Measurements from ENCODE around the gene CTTNBP2NL.

The CTTNBP2NL gene

DNA sequence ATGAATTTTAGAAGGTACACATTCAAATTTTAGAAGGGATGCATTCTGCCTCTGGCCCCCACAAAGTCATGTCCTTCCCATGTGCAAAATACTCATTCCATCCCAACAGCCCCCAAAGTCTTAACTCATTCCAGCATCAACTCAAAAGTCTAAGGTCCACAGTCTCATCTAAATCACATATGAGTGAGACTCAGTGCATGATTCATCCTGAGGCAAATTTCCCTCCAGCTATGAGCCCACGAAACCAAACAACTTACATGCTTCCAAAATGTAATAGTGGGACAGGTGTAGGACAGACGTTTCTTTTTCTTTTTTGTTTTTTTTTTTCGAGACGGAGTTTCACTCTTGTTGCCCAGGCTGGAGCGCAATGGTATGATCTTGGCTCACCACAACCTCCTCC lies 100.3 kb downstream of the CTTNBP2NL start:
- DNase-seq (ENCODE audit: low read depth, low spot score) = no peak
- H3K4me3 ChIP-seq (ENCODE audit: low read length) = no peak overlapping the region

GRCh38 chr1:112501810-112502641 lies 106.0 kb downstream of the CTTNBP2NL start:
- no peak for DNase-seq (ENCODE audit: low read depth, low spot score)
- peak overlapping the region; percentile 46 for H3K4me3 ChIP-seq (ENCODE audit: low read length)

- no peak for DNase-seq (ENCODE audit: low read depth, low spot score)
- H3K4me3 ChIP-seq (ENCODE audit: low read length) = no peak overlapping the region
Measured at GRCh38 chr1:112502826-112503225, 106.8 kb downstream of the CTTNBP2NL start.

DNA sequence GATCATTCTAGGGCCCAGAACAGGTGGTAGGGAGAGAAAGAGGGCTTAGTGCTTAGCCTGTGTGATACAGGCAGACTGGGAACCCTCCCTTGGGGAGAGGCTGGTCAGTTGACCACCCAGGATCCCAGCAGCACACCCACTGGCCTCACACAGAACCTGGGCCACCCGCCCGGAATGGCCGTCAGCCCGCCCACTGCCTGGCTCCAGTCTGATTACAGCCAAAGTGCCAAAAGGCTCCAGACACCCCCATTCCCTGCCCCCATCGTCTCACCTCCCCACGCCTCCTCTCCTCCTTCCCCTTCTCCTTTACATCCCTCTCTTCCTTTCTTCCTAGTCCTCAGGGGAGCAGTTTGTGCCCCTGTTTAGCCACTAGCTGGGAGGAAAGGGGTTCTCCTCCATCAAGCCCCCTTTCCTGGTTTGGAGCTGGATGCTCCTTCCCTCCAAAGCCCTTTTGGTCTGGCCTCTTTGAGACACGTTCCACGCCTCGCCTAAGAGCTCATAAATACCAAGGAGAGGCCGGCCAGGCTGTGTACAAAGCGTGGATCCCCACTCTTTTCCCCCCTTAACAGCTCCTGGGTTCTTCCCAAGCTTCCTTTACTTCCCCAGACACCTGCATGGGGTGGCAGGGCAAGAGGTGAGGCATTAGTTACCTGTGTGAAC lies 108.1 kb downstream of the CTTNBP2NL start:
- H3K4me3 ChIP-seq (ENCODE audit: low read length) = no peak overlapping the region
- no peak for DNase-seq (ENCODE audit: low read depth, low spot score)

- no peak overlapping the region for H3K4me3 ChIP-seq (ENCODE audit: low read length)
- DNase-seq (ENCODE audit: low read depth, low spot score) = no peak
Measured at GRCh38 chr1:112504661-112505399, 108.8 kb downstream of the CTTNBP2NL start.

DNA sequence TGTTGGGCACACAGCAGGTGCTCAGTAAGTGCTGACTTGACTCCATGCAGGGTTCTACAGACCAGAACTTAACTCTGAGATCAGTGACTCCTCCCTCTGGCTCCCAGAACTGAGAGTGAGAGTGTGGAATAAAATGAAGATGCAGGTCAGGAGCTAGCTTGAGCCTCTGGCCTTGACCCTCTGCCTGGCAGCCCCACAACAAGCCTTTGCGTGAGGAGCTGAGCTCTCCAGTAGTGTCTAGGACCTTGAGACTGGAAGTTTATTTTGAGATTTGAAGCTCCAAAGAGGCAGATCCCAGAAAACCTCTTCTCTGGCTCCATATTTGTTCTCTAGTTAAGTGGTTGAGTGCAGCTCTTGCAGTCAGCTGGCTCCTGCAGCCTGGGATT lies 109.4 kb downstream of the CTTNBP2NL start:
- H3K4me3 ChIP-seq (ENCODE audit: low read length) = no peak overlapping the region
- DNase-seq (ENCODE audit: low read depth, low spot score) = no peak

GRCh38 chr1:112505878-112506277 lies 109.9 kb downstream of the CTTNBP2NL start:
- no peak for DNase-seq (ENCODE audit: low read depth, low spot score)

GRCh38 chr1:112506306-112506705 lies 110.3 kb downstream of the CTTNBP2NL start:
- no peak overlapping the region for H3K4me3 ChIP-seq (ENCODE audit: low read length)
- DNase-seq (ENCODE audit: low read depth, low spot score) = no peak

More at GRCh38 chr1:112505878-112506277, 109.9 kb downstream of the CTTNBP2NL start:
- no peak overlapping the region for H3K4me3 ChIP-seq (ENCODE audit: low read length)

DNA sequence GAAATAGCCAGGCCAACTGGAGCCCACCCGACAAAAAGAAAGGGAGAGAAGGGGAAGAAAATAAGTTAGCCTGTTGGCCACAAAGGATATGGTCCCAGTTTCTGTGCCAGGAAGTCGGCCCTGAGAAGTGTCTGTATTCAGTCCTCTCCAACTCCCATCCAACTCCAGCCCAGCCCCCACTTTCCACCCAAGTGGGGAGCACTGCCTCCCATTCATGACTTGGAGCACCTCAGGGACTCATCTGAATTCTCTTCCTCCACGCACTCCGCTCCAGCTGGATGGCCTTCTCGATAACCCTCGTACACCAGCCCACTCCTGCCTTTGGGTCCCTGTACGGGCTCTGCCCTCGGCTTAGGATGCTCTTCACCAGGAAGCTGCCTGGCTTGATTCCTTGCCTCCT lies 110.7 kb downstream of the CTTNBP2NL start:
- H3K4me3 ChIP-seq (ENCODE audit: low read length) = no peak overlapping the region

DNA sequence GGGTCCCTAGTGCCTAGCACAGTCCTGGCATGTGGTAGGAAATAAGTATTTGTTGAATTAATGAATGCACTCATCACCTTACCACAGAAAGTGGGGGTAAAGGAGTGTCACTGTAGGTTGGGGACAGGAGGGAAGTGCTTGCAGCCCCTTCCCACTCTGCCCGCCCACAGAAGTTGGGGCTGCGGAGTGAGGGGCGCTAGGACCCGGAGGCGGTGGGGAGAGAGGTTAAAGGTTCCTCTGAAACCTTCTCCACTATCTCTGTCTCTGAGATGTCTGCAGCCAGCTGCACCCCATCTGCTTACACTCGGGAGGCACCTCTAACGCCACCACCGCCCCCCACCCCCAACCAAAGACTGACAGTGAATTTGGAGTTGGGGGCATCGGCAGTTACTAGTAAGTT lies 111.3 kb downstream of the CTTNBP2NL start:
- no peak for DNase-seq (ENCODE audit: low read depth, low spot score)
- no peak overlapping the region for H3K4me3 ChIP-seq (ENCODE audit: low read length)

More for the DNA sequence above, 110.7 kb downstream of the CTTNBP2NL start:
- no peak for DNase-seq (ENCODE audit: low read depth, low spot score)

DNA sequence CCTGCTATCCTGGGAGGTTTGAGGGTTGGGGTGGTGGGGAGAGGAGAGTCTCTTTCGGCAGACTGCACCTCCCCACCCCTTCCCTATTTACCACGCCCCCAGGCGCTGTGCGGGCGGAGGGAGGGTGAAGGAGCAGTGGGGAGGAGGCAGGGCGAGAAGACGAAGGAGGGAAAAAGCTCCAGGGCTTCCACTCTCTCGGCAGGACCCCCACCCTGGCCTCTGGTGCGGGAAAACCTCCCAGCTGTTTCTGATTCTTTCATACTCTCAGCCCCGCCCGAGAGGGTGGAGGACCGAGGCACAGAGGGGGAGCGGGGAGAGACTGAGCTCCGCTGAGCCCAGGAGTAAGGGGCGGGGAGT lies 111.9 kb downstream of the CTTNBP2NL start:
- peak overlapping the region; percentile 53 for H3K4me3 ChIP-seq (ENCODE audit: low read length)
- no peak for DNase-seq (ENCODE audit: low read depth, low spot score)

DNA sequence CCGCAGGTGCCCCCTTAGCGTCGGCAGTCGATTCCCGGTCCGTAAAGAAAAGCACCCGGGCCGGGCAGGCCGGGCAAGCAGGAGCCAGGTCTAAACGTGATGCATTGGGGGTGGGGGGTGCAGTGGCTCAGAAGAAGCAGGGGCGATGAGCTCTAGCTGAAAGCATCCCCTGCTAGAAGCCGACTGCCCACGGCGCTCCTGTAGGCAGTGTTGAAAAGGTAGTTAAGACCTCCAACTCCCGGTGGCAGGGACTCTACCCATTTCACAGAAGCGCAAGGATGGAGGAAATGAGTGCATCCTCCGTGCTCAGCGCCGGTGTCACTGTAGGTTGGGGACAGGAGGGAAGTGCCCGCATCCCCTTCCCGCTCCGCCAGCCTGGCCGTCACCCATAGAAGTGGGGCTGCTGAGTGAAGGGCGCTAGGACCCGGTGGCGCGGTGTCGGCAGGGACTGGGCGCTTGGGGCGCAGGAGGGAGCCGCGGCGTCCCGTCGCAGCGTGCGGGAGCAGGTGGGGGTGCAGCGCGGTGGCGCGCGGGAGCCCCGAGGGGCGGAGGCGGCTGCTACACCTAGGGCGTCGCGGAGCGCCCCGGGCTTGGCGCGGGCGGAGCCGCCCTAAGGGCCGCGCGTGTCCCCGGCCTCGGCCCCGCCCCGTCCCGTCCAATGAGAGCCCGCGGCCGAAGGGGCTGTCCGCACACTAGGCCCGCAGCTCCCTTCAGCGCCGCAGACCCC lies 112.4 kb downstream of the CTTNBP2NL start, which contains the start of gene WNT2B:
Gene WNT2B, plus strand, starts transcription at position 688 of the 727 bp plus-strand sequence. CDS start 298 bp downstream, outside the sequence.
- H3K4me3 ChIP-seq (ENCODE audit: low read length) = peak within 1 kb of the TSS; percentile 53
- peak; percentile 42 for DNase-seq (ENCODE audit: low read depth, low spot score)

DNA sequence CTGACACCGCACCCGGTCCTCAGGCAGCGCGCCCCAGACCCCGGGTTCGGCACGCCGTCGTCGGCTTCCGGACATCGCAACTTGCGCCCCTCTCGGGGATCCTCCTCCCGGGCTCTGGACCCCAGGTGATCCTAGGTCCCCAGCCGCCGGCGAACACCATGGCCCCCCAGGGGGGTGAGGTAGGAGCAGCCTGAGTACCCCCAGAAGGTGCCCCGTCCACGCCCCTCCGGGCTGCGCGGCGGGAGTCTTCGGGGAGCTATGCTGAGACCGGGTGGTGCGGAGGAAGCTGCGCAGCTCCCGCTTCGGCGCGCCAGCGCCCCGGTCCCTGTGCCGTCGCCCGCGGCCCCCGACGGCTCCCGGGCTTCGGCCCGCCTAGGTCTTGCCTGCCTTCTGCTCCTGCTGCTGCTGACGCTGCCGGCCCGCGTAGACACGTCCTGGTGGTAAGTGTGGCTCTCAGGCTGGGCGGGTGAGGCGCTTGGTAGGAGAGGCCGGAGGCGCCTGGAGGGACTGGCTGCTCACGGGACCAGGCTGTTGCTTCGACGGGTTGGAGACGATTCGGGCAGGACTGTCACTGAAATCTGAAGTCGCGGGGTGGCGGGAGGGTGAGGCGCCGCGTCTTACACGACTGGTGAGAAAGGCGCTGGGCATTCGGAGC lies 113.1 kb downstream of the CTTNBP2NL start:
- peak overlapping the region; percentile 53 for H3K4me3 ChIP-seq (ENCODE audit: low read length)
- DNase-seq (ENCODE audit: low read depth, low spot score) = no peak

- no peak for DNase-seq (ENCODE audit: low read depth, low spot score)
- H3K4me3 ChIP-seq (ENCODE audit: low read length) = no peak overlapping the region
Measured at GRCh38 chr1:112509660-112510178, 113.7 kb downstream of the CTTNBP2NL start.

DNA sequence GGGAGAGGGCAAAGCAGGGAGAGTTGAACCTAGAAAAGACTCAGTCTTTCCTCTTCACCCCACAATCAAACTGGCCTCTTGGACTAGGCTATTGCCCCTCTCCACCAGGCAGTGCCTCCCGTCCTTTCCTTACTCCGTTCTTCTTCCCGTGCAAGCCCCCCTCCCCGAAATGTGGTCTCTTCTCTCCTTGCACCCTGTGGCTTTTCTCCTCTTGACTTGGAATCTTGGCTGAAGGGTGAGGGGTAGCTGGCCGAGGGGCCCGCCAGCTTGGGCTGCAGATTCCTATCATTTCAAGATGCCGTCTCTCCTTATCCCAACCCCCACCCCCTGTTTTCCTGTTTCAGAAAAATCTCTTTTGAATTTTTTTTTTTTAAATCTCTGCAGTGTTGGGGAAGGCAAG lies 114.3 kb downstream of the CTTNBP2NL start:
- H3K4me3 ChIP-seq (ENCODE audit: low read length) = no peak overlapping the region
- no peak for DNase-seq (ENCODE audit: low read depth, low spot score)
